IMR-90 (cell line): ENCODE measurements around the gene EDC4. TPM values are rescaled to one million over a fixed set of nuclear protein-coding genes. Genes with fewer than 3 reads are reported as not detected.

Experiments
- ATAC-seq: fragments of 200-7000 bp; cut with Tn5 transposase; 2 replicates; pipeline ENCODE4 v1.9.1; 2020; ENCODE audit warnings: low read depth, mild to moderate bottlenecking, moderate library complexity
- BruUV-seq: library from RNA; stranded (reverse); fragments of 400-500 nt; replicated peaks from 2 replicates; lab custom pipeline; 2021; lab: Mats Ljungman, UMichigan
- CTCF ChIA-PET: fragments of 300-600 bp; formaldehyde crosslinking; extraction: SDS; loops from one replicate; lab custom pipeline; 2021; ENCODE audit warnings: antibody characterized with exemption; lab: Yijun Ruan, JAX
- POLR2A ChIA-PET: fragments of 300-600 bp; sonication (Branson Sonifier 250); formaldehyde crosslinking; loops from one replicate; lab custom pipeline; 2022; ENCODE audit warnings: antibody characterized with exemption; ENCODE audit not compliant: unreplicated experiment; lab: Charles Lee
- DNase-seq: peaks from one replicate; pipeline ENCODE4 v3.0.0; 2013
- H2AFZ ChIP-seq: replicated peaks from 2 replicates; pipeline ENCODE3; 2013; ENCODE audit warnings: low read length, mild to moderate bottlenecking; ENCODE audit not compliant: poor library complexity
- H2AK5ac ChIP-seq: 2 replicates; pipeline ENCODE4 v1.6.1; 2013; ENCODE audit warnings: low read depth, low read length, inconsistent platforms
- H2AK9ac ChIP-seq: replicated peaks from 2 replicates; pipeline ENCODE3; 2013; ENCODE audit warnings: mild to moderate bottlenecking, low read depth, low read length, moderate library complexity; ENCODE audit not compliant: poor library complexity
- H2BK120ac ChIP-seq: 2 replicates; pipeline ENCODE4 v1.6.1; 2013; ENCODE audit warnings: low read depth, low read length, inconsistent platforms
- H2BK15ac ChIP-seq: 3 replicates; pipeline ENCODE4 v1.6.1; 2013; ENCODE audit warnings: low read depth, low read length, inconsistent platforms
- H2BK20ac ChIP-seq: 2 replicates; pipeline ENCODE4 v1.6.1; 2013; ENCODE audit warnings: low read depth, mild to moderate bottlenecking, inconsistent platforms, low read length, moderate library complexity
- H2BK5ac ChIP-seq: 2 replicates; pipeline ENCODE4 v1.6.1; 2013; ENCODE audit warnings: mild to moderate bottlenecking, low read depth, low read length, inconsistent platforms; ENCODE audit not compliant: poor library complexity, severe bottlenecking
- H3K14ac ChIP-seq: replicated peaks from 2 replicates; pipeline ENCODE4 v1.6.1; 2013; ENCODE audit warnings: low read depth, low read length, inconsistent platforms
- H3K18ac ChIP-seq: 2 replicates; pipeline ENCODE4 v1.6.1; 2013; ENCODE audit warnings: low read depth, low read length, control low read depth
- H3K23ac ChIP-seq: 2 replicates; pipeline ENCODE4 v1.6.1; 2013; ENCODE audit warnings: low read depth, low read length, inconsistent platforms
- H3K27ac ChIP-seq: 2 replicates; pipeline ENCODE4 v1.5.1; 2013; ENCODE audit warnings: mild to moderate bottlenecking, control low read depth, low read length; ENCODE audit not compliant: insufficient read depth
- H3K27me3 ChIP-seq: 2 replicates; pipeline ENCODE4 v1.6.1; 2013; ENCODE audit warnings: low read length; ENCODE audit not compliant: control insufficient read depth, insufficient read depth
- H3K36me3 ChIP-seq: 2 replicates; pipeline ENCODE4 v1.6.1; 2013; ENCODE audit warnings: low read length, mixed read lengths; ENCODE audit not compliant: control insufficient read depth, insufficient read depth
- H3K4ac ChIP-seq: 2 replicates; pipeline ENCODE4 v1.6.1; 2013; ENCODE audit warnings: low read depth, low read length, inconsistent platforms
- H3K4me1 ChIP-seq: 2 replicates; pipeline ENCODE4 v1.6.1; 2013; ENCODE audit warnings: low read length, mixed read lengths; ENCODE audit not compliant: control insufficient read depth, insufficient read depth
- H3K4me2 ChIP-seq: 2 replicates; pipeline ENCODE4 v1.6.1; 2013; ENCODE audit warnings: low read depth, mild to moderate bottlenecking, control low read depth, low read length, moderate library complexity
- H3K4me3 ChIP-seq: 2 replicates; pipeline ENCODE4 v1.5.1; 2013; ENCODE audit warnings: low read depth, mild to moderate bottlenecking, control low read depth, low read length, moderate library complexity; ENCODE audit not compliant: insufficient read depth
- H3K56ac ChIP-seq: 2 replicates; pipeline ENCODE4 v1.6.1; 2013; ENCODE audit warnings: low read length, inconsistent platforms; ENCODE audit not compliant: insufficient read depth; ENCODE audit errors: extremely low read depth
- H3K79me1 ChIP-seq, 2 experiments: 2 replicates each; pipeline ENCODE4 v1.6.1; 2013; ENCODE audit warnings: low read length in 2 of 2, inconsistent platforms in 1 of 2, low read depth in 1 of 2
- H3K9ac ChIP-seq: 2 replicates; pipeline ENCODE4 v1.6.1; 2013; ENCODE audit warnings: low read depth, low read length, control low read depth
- H3K9me1 ChIP-seq: 2 replicates; pipeline ENCODE4 v1.6.1; 2013; ENCODE audit warnings: low read length, inconsistent platforms; ENCODE audit not compliant: insufficient read depth
- H3K9me3 ChIP-seq: 2 replicates; pipeline ENCODE4 v1.6.1; 2013; ENCODE audit warnings: low read length; ENCODE audit not compliant: control insufficient read depth, insufficient read depth
- H4K20me1 ChIP-seq: 2 replicates; pipeline ENCODE4 v1.6.1; 2013; ENCODE audit warnings: low read length, inconsistent platforms; ENCODE audit not compliant: insufficient read depth
- H4K5ac ChIP-seq: 2 replicates; pipeline ENCODE4 v1.6.1; 2013; ENCODE audit warnings: mild to moderate bottlenecking, low read depth, low read length, control low read depth
- H4K8ac ChIP-seq, 2 experiments: 2 replicates each; pipeline ENCODE4 v1.6.1; 2013; ENCODE audit warnings: low read depth in 2 of 2, low read length in 2 of 2, control low read depth in 1 of 2, inconsistent platforms in 1 of 2
- H4K91ac ChIP-seq: 2 replicates; pipeline ENCODE4 v1.6.1; 2013; ENCODE audit warnings: low read depth, low read length, inconsistent platforms; ENCODE audit not compliant: insufficient read depth
- CEBPB ChIP-seq: IDR thresholded peaks from 2 replicates; pipeline ENCODE4 v1.6.1; 2012; ENCODE audit warnings: low read depth, low read length, improper control_type of control experiment
- MAFK ChIP-seq: IDR thresholded peaks from 2 replicates; pipeline ENCODE4 v1.6.1; 2012; ENCODE audit warnings: low read depth, low read length, improper control_type of control experiment
- MXI1 ChIP-seq: IDR thresholded peaks from 2 replicates; pipeline ENCODE4 v1.6.1; 2012; ENCODE audit warnings: low read depth, mild to moderate bottlenecking, low read length, moderate library complexity, borderline replicate concordance
- NFE2L2 ChIP-seq: fragments of 150-350 bp; IDR thresholded peaks from 2 replicates; pipeline ENCODE4 v1.6.1; 2016; ENCODE audit warnings: low read depth, mild to moderate bottlenecking, low read length
- POLR2A ChIP-seq: IDR thresholded peaks from 2 replicates; pipeline ENCODE4 v1.6.1; 2012; ENCODE audit warnings: mild to moderate bottlenecking, low read depth, low read length
- RAD21 ChIP-seq: IDR thresholded peaks from 2 replicates; pipeline ENCODE4 v1.6.1; 2012; ENCODE audit warnings: low read length, improper control_type of control experiment
- RCOR1 ChIP-seq: IDR thresholded peaks from 2 replicates; pipeline ENCODE4 v1.6.1; 2012; ENCODE audit warnings: mild to moderate bottlenecking, low read length, improper control_type of control experiment; ENCODE audit not compliant: insufficient replicate concordance
- RFX5 ChIP-seq: IDR thresholded peaks from 2 replicates; pipeline ENCODE4 v1.8.0; 2012; ENCODE audit warnings: low read depth, mild to moderate bottlenecking, low read length, moderate library complexity
- SMC3 ChIP-seq: fragments of 150-350 bp; IDR thresholded peaks from 2 replicates; pipeline ENCODE4 v1.6.1; 2016; ENCODE audit warnings: low read depth, mild to moderate bottlenecking, antibody characterized with exemption, low read length, moderate library complexity
- WGBS, 2 experiments: methylation state at CpG; one replicate each; pipeline versions ENCODE4 v1.1.5 to v1.1.7; 2013; ENCODE audit warnings: missing lambda C conversion rate in 2 of 2; ENCODE audit not compliant: insufficient read length in 1 of 2; ENCODE audit errors: extremely low coverage in 2 of 2; 5-methylcytosine and 5-hydroxymethylcytosine counted together
- dilution Hi-C: fragments of 300-500 bp; cut with HindIII; formaldehyde crosslinking; loops from one replicate; pipeline ENCODE4 v1.14.3; 2018; ENCODE audit warnings: low sequenced_read_pairs; ENCODE audit not compliant: unreplicated experiment
- in situ Hi-C: fragments of 300-500 bp; cut with MboI; formaldehyde crosslinking; loops from 3 replicates; pipeline ENCODE4 v1.14.3; 2019; ENCODE audit warnings: low sequenced_read_pairs, inconsistent platforms, mixed read lengths
- intact Hi-C: fragments of 100-400 bp; cut with micrococcal nuclease; formaldehyde crosslinking; loops from 2 replicates; pipeline ENCODE4 v1.10.0; 2022
- polyA plus RNA-seq, 3 experiments: library from polyadenylated mRNA; depleted of rRNA; stranded (reverse); fragments of >200 nt; gene quantifications; 2 replicates each; pipeline ENCODE4 v1.2.3, GENCODE V29; 2012; ENCODE audit warnings: low replicate concordance in 1 of 3
- total RNA-seq: library from RNA; depleted of rRNA; stranded (reverse); fragments of >200 nt; gene quantifications from 2 replicates; pipeline ENCODE4 v1.2.3, GENCODE V29; 2012

EDC4 gene
- total and polyA plus RNA-seq, 2 of the 4 experiments (the other 2 are of a cell fraction) = 33.2 to 64.0 TPM

DNA sequence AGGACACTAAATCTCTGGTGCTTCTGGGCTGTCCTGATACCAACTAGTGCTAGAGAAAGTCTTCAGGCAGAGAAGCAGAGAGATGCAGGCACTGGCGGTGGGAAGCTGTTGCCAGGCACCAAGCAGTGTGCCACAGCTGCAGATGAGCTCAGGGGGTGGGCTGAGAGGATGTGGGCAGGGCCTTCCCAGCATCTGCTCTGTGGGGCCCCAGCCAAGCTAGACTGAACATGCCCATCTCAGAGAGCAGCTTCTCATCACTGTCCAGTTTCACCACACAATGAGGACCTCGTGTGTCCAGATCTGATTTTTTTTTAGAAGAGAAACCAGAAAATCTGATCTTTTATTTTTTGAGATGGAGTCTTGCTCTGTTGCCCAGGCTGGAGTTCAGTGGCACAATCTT, 37.3 kb downstream of the EDC4 start:
- no TSS peak for BruUV-seq
- Histone ChIP-seq H3K36me3 (peaks cover 27% of the 10 kb centered on the region), H2BK15ac (no peak overlapping the region), H2BK120ac (no peak overlapping the region), H3K4me1 (no peaks in the 10 kb centered on the region), H2BK20ac (no peak overlapping the region), H3K18ac (no peak overlapping the region), H3K23ac (no peak overlapping the region), H2BK5ac (no peak overlapping the region), H3K9me3 (no peaks in the 10 kb centered on the region), H4K8ac (no peak overlapping the region), H2AK9ac (no peak overlapping the region), H3K79me1 (peaks cover 7 to 49% of the 10 kb centered on the region in 2 experiments; a peak in 3 of 4 replicates), H3K27me3 (no peaks in the 10 kb centered on the region), H3K9me1 (0 out of 2 replicates have a peak, but pooled peaks cover 4% of the 10 kb centered on the region), H3K27ac (no peak overlapping the region), H2AK5ac (no peak overlapping the region), H3K14ac (no peak overlapping the region), H3K4me2 (no peak overlapping the region), H4K5ac (no peak overlapping the region), H3K4me3 (no peak overlapping the region), H4K20me1 (peaks cover 14% of the 10 kb centered on the region; the same call in 1 of the 2 replicates), H2AFZ (no peak overlapping the region), H3K9ac (no peak overlapping the region), H3K4ac (no peak overlapping the region), H3K56ac (no peak overlapping the region), H4K91ac (no peak overlapping the region)
- ATAC-seq (peak; percentile 97), DNase-seq (peak; percentile 69)
- ChIA-PET CTCF (interaction anchor here (0.5 to 1.2 kb wide), 2 partner anchors 26 to 91 kb away, joined by 3 to 14 read pairs; partner anchors contain the start of gene NRN1L), POLR2A (no interaction called here)
- intact Hi-C loops (no loop called here), in situ Hi-C loops (no loop called here), dilution Hi-C loops (no loop called here)
- WGBS, 2 experiments = no CpG with 5 or more reads among the region's 2 CpGs
- TF ChIP-seq MAFK (no peak), RCOR1 (no peak), RAD21 (no peak), RFX5 (no peak), SMC3 (no peak), POLR2A (no peak), CEBPB (no peak), MXI1 (no peak; the same call in 1 of the 2 replicates), NFE2L2 (no peak)
